Right atrium auricular region (tissue), 2 donors: Measurements from ENCODE around the gene SLC31A1. TPM values are rescaled to one million over a fixed set of nuclear protein-coding genes. Genes with fewer than 3 reads are reported as not detected.

ENCODE experiments used
- DNase-seq: peaks from one replicate; pipeline ENCODE4 v3.0.0-alpha.2; 2019; ENCODE audit warnings: low spot score
- H3K27ac ChIP-seq, 2 donors: fragments of 200-600 bp; sonication (generic); 1 replicate in 1 of 2; 2 replicates in 1 of 2; pipeline ENCODE4 v1.5.1; 2016 to 2019
- H3K27me3 ChIP-seq, 2 donors: fragments of 200-600 bp; sonication (generic); one replicate each; pipeline versions ENCODE4 v1.5.1 to v1.6.0; 2017 to 2019
- H3K36me3 ChIP-seq: fragments of 200-600 bp; sonication (generic); one replicate; pipeline ENCODE4 v1.5.1; 2016
- H3K4me1 ChIP-seq, 2 donors: fragments of 200-600 bp; sonication (generic); one replicate each; pipeline versions ENCODE4 v1.5.1 to v1.6.0; 2017 to 2019
- H3K4me3 ChIP-seq, 2 donors: fragments of 200-600 bp; sonication (generic); 1 replicate in 1 of 2; 2 replicates in 1 of 2; pipeline ENCODE4 v1.5.1; 2017 to 2019; ENCODE audit warnings: mild to moderate bottlenecking in 1 of 2, moderate library complexity in 1 of 2
- H3K9me3 ChIP-seq, 2 donors: fragments of 200-600 bp; sonication (generic); one replicate each; pipeline ENCODE4 v1.5.1; 2019
- total RNA-seq, 2 donors: library from RNA; depleted of rRNA; stranded (reverse); fragments of >200 nt; gene quantifications; one replicate each; pipeline ENCODE4 v1.1.0, GENCODE V29; 2016
- TF ChIP-seq, protein P1 (sequence below), 2 donors: fragments of 200-600 bp; sonication (generic); IDR thresholded peaks; one replicate each; pipeline ENCODE4 v1.5.1; 2019; ENCODE audit warnings: antibody characterized with exemption in 2 of 2

The SLC31A1 gene
- total RNA-seq, 2 donors from 2014 or later = 10.0 to 11.1 TPM

DNA sequence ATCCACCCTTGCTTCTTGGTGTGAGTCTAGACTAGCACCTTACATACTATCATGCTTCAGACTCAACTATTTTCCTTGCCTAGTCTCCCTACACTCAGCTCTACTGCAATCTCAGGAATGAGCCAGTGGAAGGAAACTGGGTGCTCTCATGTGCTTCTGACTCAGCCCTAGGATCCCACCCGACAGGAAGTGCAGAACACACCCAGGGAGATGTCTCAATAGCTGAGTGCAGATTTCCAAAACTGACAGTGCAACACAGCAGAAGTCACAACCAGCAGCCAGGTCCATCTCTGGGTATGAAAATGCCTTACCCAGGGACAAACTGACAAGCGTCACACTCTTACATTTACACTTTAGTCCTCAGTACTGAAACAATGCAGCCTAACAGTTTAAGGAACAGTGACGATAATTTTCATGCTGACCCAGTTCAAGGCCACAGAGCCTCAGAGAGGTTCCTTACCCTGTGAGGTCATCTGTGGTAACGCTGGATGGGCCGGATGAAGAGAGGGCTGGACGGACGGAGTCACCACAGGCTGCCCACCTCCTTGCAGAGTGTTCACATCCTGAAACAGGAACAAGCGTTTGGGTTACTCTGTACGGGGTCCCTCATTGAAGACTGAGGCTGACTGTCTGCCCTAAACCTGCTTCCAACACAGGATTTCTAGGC is 33.3 kb upstream of the SLC31A1 start:
- H3K4me3 ChIP-seq = no peak overlapping the region

DNA sequence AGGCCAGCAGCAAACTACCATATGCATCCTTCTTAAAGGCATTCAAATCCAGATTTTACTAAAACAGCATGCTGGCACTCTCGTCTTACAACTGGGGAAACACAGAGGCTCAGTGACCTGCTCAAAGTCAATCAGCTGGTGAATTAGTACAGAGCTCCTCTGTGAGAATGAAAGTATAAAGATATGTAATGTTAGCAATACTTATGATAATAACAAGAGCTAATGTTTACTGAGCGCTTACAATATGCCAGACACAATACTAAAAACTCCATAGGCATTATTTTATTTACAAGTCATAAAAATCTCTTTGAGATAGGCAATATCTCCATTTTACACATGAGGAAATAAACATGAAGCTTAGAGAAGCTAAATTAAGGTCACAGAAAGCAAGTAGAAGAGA is 28.9 kb upstream of the SLC31A1 start:
- TF ChIP-seq, protein P1, sequence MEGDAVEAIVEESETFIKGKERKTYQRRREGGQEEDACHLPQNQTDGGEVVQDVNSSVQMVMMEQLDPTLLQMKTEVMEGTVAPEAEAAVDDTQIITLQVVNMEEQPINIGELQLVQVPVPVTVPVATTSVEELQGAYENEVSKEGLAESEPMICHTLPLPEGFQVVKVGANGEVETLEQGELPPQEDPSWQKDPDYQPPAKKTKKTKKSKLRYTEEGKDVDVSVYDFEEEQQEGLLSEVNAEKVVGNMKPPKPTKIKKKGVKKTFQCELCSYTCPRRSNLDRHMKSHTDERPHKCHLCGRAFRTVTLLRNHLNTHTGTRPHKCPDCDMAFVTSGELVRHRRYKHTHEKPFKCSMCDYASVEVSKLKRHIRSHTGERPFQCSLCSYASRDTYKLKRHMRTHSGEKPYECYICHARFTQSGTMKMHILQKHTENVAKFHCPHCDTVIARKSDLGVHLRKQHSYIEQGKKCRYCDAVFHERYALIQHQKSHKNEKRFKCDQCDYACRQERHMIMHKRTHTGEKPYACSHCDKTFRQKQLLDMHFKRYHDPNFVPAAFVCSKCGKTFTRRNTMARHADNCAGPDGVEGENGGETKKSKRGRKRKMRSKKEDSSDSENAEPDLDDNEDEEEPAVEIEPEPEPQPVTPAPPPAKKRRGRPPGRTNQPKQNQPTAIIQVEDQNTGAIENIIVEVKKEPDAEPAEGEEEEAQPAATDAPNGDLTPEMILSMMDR (IDR thresholded peaks at IDR 0.05) = no peak
- Histone ChIP-seq H3K27ac (no peak overlapping the region), H3K36me3 (peaks cover 50% of the 10 kb centered on the region)

More for the DNA sequence above, 33.3 kb upstream of the SLC31A1 start:
- no peaks in the 10 kb centered on the region for H3K27me3 ChIP-seq
- no peaks in the 10 kb centered on the region for H3K9me3 ChIP-seq
- H3K4me1 ChIP-seq = no peaks in the 10 kb centered on the region
- TF ChIP-seq, protein P1 (IDR thresholded peaks at IDR 0.05) = no peak
- H3K36me3 ChIP-seq = peaks cover 76% of the 10 kb centered on the region
- H3K27ac ChIP-seq = peak overlapping the region; percentile 20 to 34
- DNase-seq = peak; percentile 81

DNA sequence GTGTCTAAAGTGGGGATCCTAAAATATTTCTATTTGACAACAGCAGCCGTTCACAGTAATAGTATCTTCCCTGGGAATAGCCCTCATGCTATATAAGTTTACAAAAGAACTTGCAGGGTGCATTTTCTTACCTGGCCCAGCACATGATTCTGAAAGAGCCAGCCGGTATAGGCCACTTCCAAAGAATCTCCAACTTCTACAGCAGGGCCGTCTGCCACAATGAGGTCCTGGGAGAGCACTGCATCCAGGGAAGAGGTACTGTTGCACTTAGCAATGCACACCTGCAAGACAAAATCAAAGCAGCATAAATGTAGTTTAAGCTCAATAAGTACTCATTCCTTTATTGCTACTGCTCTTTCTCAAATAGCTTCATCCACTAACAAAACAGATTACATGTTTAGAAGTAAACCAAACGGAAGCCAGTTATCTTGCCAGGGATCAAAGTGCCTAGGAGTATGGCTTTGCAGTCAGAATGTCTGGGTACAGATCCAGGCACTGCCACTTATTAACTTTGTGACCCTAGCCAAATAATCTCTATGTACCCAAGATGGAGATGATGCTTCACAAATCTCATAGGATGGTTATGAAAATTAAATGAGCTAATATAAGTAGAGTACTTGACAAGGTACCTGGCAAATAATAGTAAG is 21.5 kb upstream of the SLC31A1 start:
- peaks cover 69% of the 10 kb centered on the region for H3K36me3 ChIP-seq
- DNase-seq = no peak
- no peak overlapping the region for H3K4me3 ChIP-seq
- no peak overlapping the region for H3K27ac ChIP-seq
- H3K4me1 ChIP-seq = no peaks in the 10 kb centered on the region
- TF ChIP-seq, protein P1 (IDR thresholded peaks at IDR 0.05) = no peak
- H3K9me3 ChIP-seq = no peaks in the 10 kb centered on the region
- no peaks in the 10 kb centered on the region for H3K27me3 ChIP-seq

More for the DNA sequence above, 28.9 kb upstream of the SLC31A1 start:
- no peaks in the 10 kb centered on the region for H3K4me1 ChIP-seq
- H3K4me3 ChIP-seq = no peak overlapping the region
- H3K9me3 ChIP-seq = no peaks in the 10 kb centered on the region
- H3K27me3 ChIP-seq = no peaks in the 10 kb centered on the region
- DNase-seq = no peak

DNA sequence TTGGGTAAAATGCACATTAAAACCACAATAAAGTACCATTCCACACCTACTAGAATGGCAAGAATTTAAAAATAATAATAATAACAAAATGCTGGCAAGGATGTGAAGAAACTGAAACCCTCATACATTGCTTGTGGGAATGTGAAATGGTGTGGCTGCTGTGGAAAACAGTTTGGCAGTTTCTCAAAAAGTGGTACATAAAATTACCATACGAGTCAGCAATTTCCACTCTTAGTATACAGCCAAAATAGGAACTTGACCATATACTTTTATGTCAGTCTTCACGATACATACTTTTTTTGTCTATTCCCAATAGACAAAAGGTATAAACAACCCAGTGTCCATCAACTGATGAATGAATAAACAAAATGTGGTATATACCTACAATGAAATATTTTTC is 15.9 kb upstream of the SLC31A1 start:
- no peak for DNase-seq
- TF ChIP-seq, protein P1 (IDR thresholded peaks at IDR 0.05) = no peak
- no peak overlapping the region for H3K27ac ChIP-seq
- no peaks in the 10 kb centered on the region for H3K4me1 ChIP-seq
- no peak overlapping the region for H3K4me3 ChIP-seq
- H3K36me3 ChIP-seq = peaks cover 81% of the 10 kb centered on the region
- H3K27me3 ChIP-seq = no peaks in the 10 kb centered on the region
- H3K9me3 ChIP-seq = no peaks in the 10 kb centered on the region

DNA sequence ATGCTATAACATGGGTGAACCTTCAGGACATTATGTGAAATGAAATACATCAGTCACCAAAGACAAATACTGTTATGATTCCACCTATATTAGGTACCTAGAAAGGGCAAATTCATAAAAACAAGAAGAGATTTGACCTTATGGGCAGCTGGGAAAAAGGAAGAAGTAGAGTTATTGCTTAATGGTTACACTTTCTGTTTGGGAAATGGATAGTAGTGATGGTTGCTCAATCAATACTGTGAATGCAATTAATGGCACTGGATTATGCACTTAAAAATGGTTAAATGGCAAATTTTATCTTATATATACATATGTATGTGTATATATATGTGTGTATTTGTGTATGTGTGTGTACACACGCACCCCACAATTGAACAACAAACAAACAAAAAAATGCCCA is 15.5 kb upstream of the SLC31A1 start:
- Histone ChIP-seq H3K27ac (no peak overlapping the region), H3K27me3 (no peaks in the 10 kb centered on the region), H3K9me3 (no peaks in the 10 kb centered on the region), H3K4me3 (no peak overlapping the region), H3K4me1 (no peaks in the 10 kb centered on the region), H3K36me3 (peaks cover 83% of the 10 kb centered on the region)
- TF ChIP-seq, protein P1 (IDR thresholded peaks at IDR 0.05) = no peak
- DNase-seq = no peak
